ENCODE measurements around the gene RPL34. TPM values are rescaled to one million over a fixed set of nuclear protein-coding genes. Genes with fewer than 3 reads are reported as not detected.

The RPL34 gene
- polyA plus RNA-seq, 2 of the 4 experiments (the other 2 are of a cell fraction) = 949 to 1,255 TPM

DNA sequence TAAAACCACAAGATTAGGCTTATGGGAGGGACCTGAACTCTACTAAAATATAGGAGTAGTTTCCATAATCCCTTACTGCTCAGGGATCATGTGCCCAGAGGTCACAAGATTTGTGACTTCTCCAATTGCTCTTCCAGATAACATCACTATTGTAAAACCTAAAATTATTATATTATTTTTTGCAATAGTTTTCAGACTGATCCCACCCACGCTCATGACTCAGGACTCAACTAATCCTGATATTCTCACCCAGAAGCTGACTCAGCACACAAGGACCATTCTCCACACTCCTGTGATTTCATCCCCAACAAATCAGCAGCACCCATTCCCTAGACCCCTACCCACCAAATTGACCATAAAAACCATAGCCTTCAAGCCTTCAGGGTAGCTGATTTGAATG lies 24.0 kb upstream of the RPL34 start:
- FAIRE-seq = no peak
- 86% methylated on average over 1 of the region's 1 CpG for WGBS (ENCODE audit: missing lambda C conversion rate)
- POLR2A ChIA-PET = no interaction called here

GRCh38 chr4:108601106-108601505 lies 19.3 kb upstream of the RPL34 start:
- ATAC-seq (no peak), DNase-seq (ENCODE audit: low read depth in 1 of 2, low spot score in 1 of 2) (no peak), FAIRE-seq (no peak)
- no peaks in the 10 kb centered on the region for H3K9me3 ChIP-seq
- no peaks in the 10 kb centered on the region for H3K4me1 ChIP-seq
- WGBS (ENCODE audit: missing lambda C conversion rate) = 14% methylated on average over 3 of the region's 3 CpGs
- ChIA-PET CTCF (no interaction called here), POLR2A (no interaction called here)
- TF ChIP-seq RFX5 (IDR thresholded peaks at IDR 0.05) = no peak
- TF ChIP-seq MAX (IDR thresholded peaks at IDR 0.05) = no peak
- no peak for TF ChIP-seq PBX3 (IDR thresholded peaks at IDR 0.05)
- no peak for TF ChIP-seq CHD4 (IDR thresholded peaks at IDR 0.05; ENCODE audit: borderline replicate concordance)
- no peak for TF ChIP-seq REST (IDR thresholded peaks at IDR 0.05)
- no peak for TF ChIP-seq TP53 (CRISPR knock-in tag; IDR thresholded peaks at IDR 0.05)
- no peak for TF ChIP-seq FOSB (CRISPR knock-in tag; IDR thresholded peaks at IDR 0.05)
- no peak for TF ChIP-seq PHF8 (IDR thresholded peaks at IDR 0.05; ENCODE audit: borderline replicate concordance, low read depth)
- no peak for TF ChIP-seq NR3C1 (IDR thresholded peaks at IDR 0.05)
- no peak for TF ChIP-seq ZSCAN20 (CRISPR knock-in tag; IDR thresholded peaks at IDR 0.05)
- TF ChIP-seq SREBF2 (IDR thresholded peaks at IDR 0.05) = no peak
- no peak for TF ChIP-seq CEBPB (IDR thresholded peaks at IDR 0.05)
- TF ChIP-seq KDM5A (IDR thresholded peaks at IDR 0.05) = no peak
- TF ChIP-seq EHF (CRISPR knock-in tag; IDR thresholded peaks at IDR 0.05) = no peak
- TF ChIP-seq NPAS2 (CRISPR knock-in tag; IDR thresholded peaks at IDR 0.05; ENCODE audit: borderline replicate concordance) = no peak
- TF ChIP-seq TFCP2L1 (CRISPR knock-in tag; IDR thresholded peaks at IDR 0.05) = no peak
- H3K27ac ChIP-seq = no peak overlapping the region
- no peak overlapping the region for H3K4me2 ChIP-seq
- H3K4me3 ChIP-seq = no peak overlapping the region

More for the DNA sequence above, 24.0 kb upstream of the RPL34 start:
- Histone ChIP-seq H3K4me1 (no peaks in the 10 kb centered on the region), H3K9me3 (no peaks in the 10 kb centered on the region), H3K27ac (no peak overlapping the region), H3K4me3 (no peak overlapping the region), H3K4me2 (no peak overlapping the region)
- TF ChIP-seq SREBF2 (IDR thresholded peaks at IDR 0.05) (no peak), HOXB13 (CRISPR knock-in tag; IDR thresholded peaks at IDR 0.05; ENCODE audit: low read depth) (no peak), HOXB5 (CRISPR knock-in tag; IDR thresholded peaks at IDR 0.05) (no peak), TP53 (CRISPR knock-in tag; IDR thresholded peaks at IDR 0.05) (no peak), BHLHE40 (IDR thresholded peaks at IDR 0.05; ENCODE audit: low read depth, low read length) (no peak), POLR2A (IDR thresholded peaks at IDR 0.05; ENCODE audit: low read length) (no peak), NR3C1 (IDR thresholded peaks at IDR 0.05) (no peak), CBX2 (IDR thresholded peaks at IDR 0.05; ENCODE audit: borderline replicate concordance, low read depth) (no peak), RCOR1 (IDR thresholded peaks at IDR 0.05; ENCODE audit: low read depth, low read length) (no peak), RNF2 (IDR thresholded peaks at IDR 0.05; ENCODE audit: borderline replicate concordance, low read depth) (no peak), PBX3 (IDR thresholded peaks at IDR 0.05) (no peak), CHD4 (IDR thresholded peaks at IDR 0.05; ENCODE audit: borderline replicate concordance) (no peak), ZSCAN20 (CRISPR knock-in tag; IDR thresholded peaks at IDR 0.05) (no peak), RFX5 (IDR thresholded peaks at IDR 0.05) (no peak)
- TF ChIP-seq, protein P1, sequence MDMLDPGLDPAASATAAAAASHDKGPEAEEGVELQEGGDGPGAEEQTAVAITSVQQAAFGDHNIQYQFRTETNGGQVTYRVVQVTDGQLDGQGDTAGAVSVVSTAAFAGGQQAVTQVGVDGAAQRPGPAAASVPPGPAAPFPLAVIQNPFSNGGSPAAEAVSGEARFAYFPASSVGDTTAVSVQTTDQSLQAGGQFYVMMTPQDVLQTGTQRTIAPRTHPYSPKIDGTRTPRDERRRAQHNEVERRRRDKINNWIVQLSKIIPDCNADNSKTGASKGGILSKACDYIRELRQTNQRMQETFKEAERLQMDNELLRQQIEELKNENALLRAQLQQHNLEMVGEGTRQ (IDR thresholded peaks at IDR 0.05) = no peak
- DNase-seq (ENCODE audit: low read depth in 1 of 2, low spot score in 1 of 2) (no peak), ATAC-seq (no peak)
- CTCF ChIA-PET = interaction anchor here (2.2 kb wide), 1 partner anchor 24 kb away, joined by 7 read pairs; no protein-coding TSS in a partner anchor

Measured in A549 (cell line).